AG09309 (cell line): ENCODE data around the gene IER3.
"Not testable (repeated sequence)": the region's sequence is repeated elsewhere in the genome, so short reads cannot be mapped to it uniquely, and the experiment has no call there.

ENCODE experiments used
- DNase-seq: peaks from one replicate; pipeline ENCODE4 v3.0.0-alpha.2; 2010; ENCODE audit warnings: low read depth
- H3K4me3 ChIP-seq: 2 replicates; pipeline ENCODE4 v1.5.1; 2011; ENCODE audit warnings: mild to moderate bottlenecking, low read depth, low read length, moderate library complexity; ENCODE audit not compliant: control insufficient read depth
- CTCF ChIP-seq: IDR thresholded peaks from 2 replicates; pipeline ENCODE4 v1.5.1; 2011; ENCODE audit warnings: mild to moderate bottlenecking, low read depth, low read length, inconsistent platforms; ENCODE audit not compliant: insufficient read depth, control insufficient read depth; ENCODE audit errors: missing control alignments

The IER3 gene

GRCh38 chr6:30726506-30727413 lies 17.6 kb downstream of the IER3 start:
- no peak for TF ChIP-seq CTCF
- no peak overlapping the region for H3K4me3 ChIP-seq
- DNase-seq: no peak

GRCh38 chr6:30725713-30726505 lies 18.4 kb downstream of the IER3 start:
- no peak for DNase-seq
- TF ChIP-seq CTCF: no peak

GRCh38 chr6:30724906-30725667 lies 19.3 kb downstream of the IER3 start:
- H3K4me3 ChIP-seq: no peak overlapping the region
- no peak for DNase-seq
- TF ChIP-seq CTCF: no peak

More at GRCh38 chr6:30725713-30726505, 18.4 kb downstream of the IER3 start:
- H3K4me3 ChIP-seq: no peak overlapping the region

GRCh38 chr6:30723843-30724741 lies 20.3 kb downstream of the IER3 start:
- H3K4me3 ChIP-seq: peak overlapping the region; percentile 16
- DNase-seq: not testable (repeated sequence)

GRCh38 chr6:30723159-30723842 lies 21.0 kb downstream of the IER3 start:
- peak overlapping the region; percentile 16 for H3K4me3 ChIP-seq
- not testable (repeated sequence) for DNase-seq

GRCh38 chr6:30722280-30723112 lies 21.9 kb downstream of the IER3 start:
- H3K4me3 ChIP-seq: peak overlapping the region; percentile 96
- DNase-seq: no peak
- peak; percentile 90 for TF ChIP-seq CTCF

GRCh38 chr6:30722025-30722279 lies 22.4 kb downstream of the IER3 start:
- peak overlapping the region; percentile 96 for H3K4me3 ChIP-seq
- DNase-seq: not testable (repeated sequence)
